Measurements from ENCODE around the gene PSMD11. TPM values are rescaled to one million over a fixed set of nuclear protein-coding genes. Genes with fewer than 3 reads are reported as not detected.

Gene PSMD11
- polyA plus RNA-seq, 2 of the 4 experiments (the other 2 are of a cell fraction), result 195 to 228 TPM

DNA sequence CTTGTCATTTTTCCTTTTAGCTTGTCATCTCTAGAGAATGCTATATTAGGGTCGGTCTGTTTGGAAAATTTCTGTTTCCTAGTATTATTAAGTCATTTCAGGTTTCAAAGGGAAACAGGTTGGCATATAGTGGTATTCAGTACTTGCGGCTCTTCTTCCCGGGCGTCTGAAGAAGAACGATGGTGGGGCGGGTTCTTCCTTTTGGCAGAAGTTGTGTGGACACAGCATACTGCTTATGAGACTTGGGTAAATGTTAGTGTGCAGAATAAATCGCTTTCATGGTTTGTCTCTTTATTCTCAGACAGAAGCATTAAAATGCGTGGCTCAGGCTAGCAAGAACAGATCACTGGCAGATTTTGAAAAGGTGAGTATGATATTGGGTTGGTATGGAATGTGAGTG is 32.9 kb downstream of the PSMD11 start:
- no peak overlapping the region for H3K4me2 ChIP-seq
- TF ChIP-seq ESRRA (IDR thresholded peaks at IDR 0.05; ENCODE audit: borderline replicate concordance, low read length), result no peak
- TF ChIP-seq, protein P1, sequence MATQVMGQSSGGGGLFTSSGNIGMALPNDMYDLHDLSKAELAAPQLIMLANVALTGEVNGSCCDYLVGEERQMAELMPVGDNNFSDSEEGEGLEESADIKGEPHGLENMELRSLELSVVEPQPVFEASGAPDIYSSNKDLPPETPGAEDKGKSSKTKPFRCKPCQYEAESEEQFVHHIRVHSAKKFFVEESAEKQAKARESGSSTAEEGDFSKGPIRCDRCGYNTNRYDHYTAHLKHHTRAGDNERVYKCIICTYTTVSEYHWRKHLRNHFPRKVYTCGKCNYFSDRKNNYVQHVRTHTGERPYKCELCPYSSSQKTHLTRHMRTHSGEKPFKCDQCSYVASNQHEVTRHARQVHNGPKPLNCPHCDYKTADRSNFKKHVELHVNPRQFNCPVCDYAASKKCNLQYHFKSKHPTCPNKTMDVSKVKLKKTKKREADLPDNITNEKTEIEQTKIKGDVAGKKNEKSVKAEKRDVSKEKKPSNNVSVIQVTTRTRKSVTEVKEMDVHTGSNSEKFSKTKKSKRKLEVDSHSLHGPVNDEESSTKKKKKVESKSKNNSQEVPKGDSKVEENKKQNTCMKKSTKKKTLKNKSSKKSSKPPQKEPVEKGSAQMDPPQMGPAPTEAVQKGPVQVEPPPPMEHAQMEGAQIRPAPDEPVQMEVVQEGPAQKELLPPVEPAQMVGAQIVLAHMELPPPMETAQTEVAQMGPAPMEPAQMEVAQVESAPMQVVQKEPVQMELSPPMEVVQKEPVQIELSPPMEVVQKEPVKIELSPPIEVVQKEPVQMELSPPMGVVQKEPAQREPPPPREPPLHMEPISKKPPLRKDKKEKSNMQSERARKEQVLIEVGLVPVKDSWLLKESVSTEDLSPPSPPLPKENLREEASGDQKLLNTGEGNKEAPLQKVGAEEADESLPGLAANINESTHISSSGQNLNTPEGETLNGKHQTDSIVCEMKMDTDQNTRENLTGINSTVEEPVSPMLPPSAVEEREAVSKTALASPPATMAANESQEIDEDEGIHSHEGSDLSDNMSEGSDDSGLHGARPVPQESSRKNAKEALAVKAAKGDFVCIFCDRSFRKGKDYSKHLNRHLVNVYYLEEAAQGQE (IDR thresholded peaks at IDR 0.05), result no peak
- ChIA-PET POLR2A (no interaction called here), CTCF (interaction anchor here (0.6 to 23.7 kb wide), 5 partner anchors 14 to 400 kb away, joined by 3 to 298 read pairs (median 7); partner anchors contain the start of genes MYO1D and PSMD11)
- DNase-seq (ENCODE audit: low read depth in 1 of 2, low spot score in 1 of 2) (no peak), ATAC-seq (no peak), FAIRE-seq (no peak)
- no peak overlapping the region for H3K4me3 ChIP-seq
- H3K27ac ChIP-seq, result no peak overlapping the region
- H3K9me3 ChIP-seq, result no peaks in the 10 kb centered on the region
- 89% methylated on average over 8 of the region's 8 CpGs for WGBS (ENCODE audit: missing lambda C conversion rate)
- H3K4me1 ChIP-seq, result no peaks in the 10 kb centered on the region

DNA sequence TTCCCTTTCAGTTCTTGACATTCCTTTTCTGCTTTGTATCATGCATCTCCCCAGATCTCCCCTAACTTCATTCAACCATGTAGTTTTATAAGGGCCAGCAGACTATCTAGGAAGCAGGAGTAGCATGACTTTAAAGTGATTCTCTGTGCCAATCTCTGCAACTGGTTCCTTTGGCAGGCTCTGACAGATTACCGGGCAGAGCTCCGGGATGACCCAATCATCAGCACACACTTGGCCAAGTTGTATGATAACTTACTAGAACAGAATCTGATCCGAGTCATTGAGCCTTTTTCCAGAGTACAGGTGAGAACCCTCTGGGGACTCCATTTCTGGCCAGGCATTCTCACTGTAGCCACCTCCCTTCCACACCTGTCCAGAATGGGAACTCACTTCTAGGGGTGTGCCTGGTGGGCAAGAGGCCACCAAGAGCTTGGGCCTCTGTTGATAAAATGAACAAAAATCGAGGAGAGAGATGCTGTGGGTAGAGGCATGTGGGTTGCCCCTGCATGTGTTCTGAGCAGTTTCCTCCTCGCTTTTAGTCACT is 34.8 kb downstream of the PSMD11 start:
- ATAC-seq (no peak), FAIRE-seq (no peak), DNase-seq (ENCODE audit: low read depth in 1 of 2, low spot score in 1 of 2) (no peak)
- no peaks in the 10 kb centered on the region for H3K4me1 ChIP-seq
- no peaks in the 10 kb centered on the region for H3K9me3 ChIP-seq
- H3K27ac ChIP-seq, result no peak overlapping the region
- ChIA-PET POLR2A (no interaction called here), CTCF (interaction anchor here (0.8 to 23.7 kb wide), 4 partner anchors 12 to 244 kb away, joined by 3 to 298 read pairs (median 3); partner anchors contain the start of gene PSMD11)
- 78% methylated on average over 5 of the region's 5 CpGs for WGBS (ENCODE audit: missing lambda C conversion rate)
- TF ChIP-seq ZFP36 (IDR thresholded peaks at IDR 0.05; ENCODE audit: borderline replicate concordance, partially characterized antibody) (no peak), POLR2AphosphoS2 (conservative IDR thresholded peaks at IDR 0.05; ENCODE audit: low read length) (peak; percentile 28; the same call in 1 of the 2 replicates)
- H3K4me3 ChIP-seq, result no peak overlapping the region
- no peak overlapping the region for H3K4me2 ChIP-seq

GRCh38 chr17:32481193-32481592 is 36.9 kb downstream of the PSMD11 start:
- ChIA-PET POLR2A (interaction anchor here (0.7 to 1.3 kb wide), 2 partner anchors 12 to 37 kb away, joined by 3 read pairs; partner anchors contain the start of gene PSMD11), CTCF (interaction anchor here (2.2 to 23.7 kb wide), 2 partner anchors 18 to 37 kb away, joined by 7 to 298 read pairs; partner anchors contain the start of gene PSMD11)
- no peak overlapping the region for H3K27ac ChIP-seq
- no peaks in the 10 kb centered on the region for H3K4me1 ChIP-seq
- DNase-seq (ENCODE audit: low read depth in 1 of 2, low spot score in 1 of 2), result no peak
- 83% methylated on average over 8 of the region's 8 CpGs for WGBS (ENCODE audit: missing lambda C conversion rate)
- no peak overlapping the region for H3K4me2 ChIP-seq
- ATAC-seq, result no peak
- TF ChIP-seq HMGXB4 (CRISPR knock-in tag; IDR thresholded peaks at IDR 0.05; ENCODE audit: borderline replicate concordance), result no peak
- no peak for TF ChIP-seq EHMT2 (IDR thresholded peaks at IDR 0.05; ENCODE audit: low read depth)
- TF ChIP-seq NR3C1 (IDR thresholded peaks at IDR 0.05), result no peak
- TF ChIP-seq NPAS2 (CRISPR knock-in tag; IDR thresholded peaks at IDR 0.05; ENCODE audit: borderline replicate concordance), result no peak
- TF ChIP-seq FOXS1 (CRISPR knock-in tag; IDR thresholded peaks at IDR 0.05), result no peak
- TF ChIP-seq SMC3 (IDR thresholded peaks at IDR 0.05), result no peak
- TF ChIP-seq MYC (IDR thresholded peaks at IDR 0.05; ENCODE audit: borderline replicate concordance, low read length), result no peak
- FAIRE-seq, result no peak
- no peaks in the 10 kb centered on the region for H3K9me3 ChIP-seq
- H3K4me3 ChIP-seq, result no peak overlapping the region

Measured in A549 (cell line).